COLO668 (cell line): ENCODE data around the gene MICAL1.

Experiments used
- DNase-seq: peaks from one replicate; lab custom pipeline; 2025; ENCODE audit not compliant: unreplicated experiment; lab: John Stamatoyannopoulos, UW

Gene MICAL1

DNA sequence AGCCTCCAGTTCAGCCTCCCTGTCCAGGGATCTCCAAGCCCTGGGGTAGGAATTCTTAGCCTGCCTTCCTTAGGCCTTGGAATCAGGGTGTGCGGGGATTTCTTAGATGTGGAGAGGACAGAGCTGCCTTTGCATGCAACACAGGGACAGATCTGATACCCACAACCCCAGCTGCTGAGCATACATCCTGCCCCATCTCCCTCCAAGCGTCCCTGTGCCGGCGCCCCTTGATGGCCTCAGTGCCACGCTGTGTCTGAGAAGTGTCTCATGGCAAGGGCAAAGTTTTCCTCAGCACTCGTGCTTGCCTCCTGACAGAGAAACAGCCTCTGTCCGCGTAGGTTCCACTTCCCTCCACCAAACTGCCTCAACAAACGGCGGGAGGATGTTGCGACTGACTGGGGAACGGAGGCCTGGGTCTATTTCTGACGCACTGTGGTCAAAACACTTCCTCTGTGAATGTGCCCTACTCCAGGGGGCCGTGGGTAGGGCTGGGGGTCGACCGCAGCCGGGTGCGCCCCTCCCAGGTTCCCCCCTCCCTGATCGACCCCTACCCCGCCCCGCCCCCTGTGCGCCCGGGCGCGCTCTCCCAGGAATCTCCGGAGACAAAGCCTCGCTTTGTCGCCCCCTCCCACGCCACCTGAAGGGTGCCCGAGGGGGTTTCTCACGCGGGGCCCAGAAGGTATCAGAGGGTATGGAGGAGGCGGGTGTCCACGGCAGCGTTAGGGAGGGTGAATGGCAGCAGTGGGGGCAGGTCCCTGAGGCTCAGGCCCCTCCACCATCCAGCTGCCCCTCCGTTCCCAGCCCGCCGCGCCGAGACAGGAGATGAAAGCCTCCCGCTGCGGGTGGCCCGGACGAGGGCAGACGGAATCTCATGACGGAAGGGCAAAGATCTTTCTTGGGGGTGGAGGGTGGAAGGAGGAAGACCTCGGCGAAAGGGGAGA, 806 bp downstream of the MICAL1 start:
- DNase-seq = peak; percentile 36

DNA sequence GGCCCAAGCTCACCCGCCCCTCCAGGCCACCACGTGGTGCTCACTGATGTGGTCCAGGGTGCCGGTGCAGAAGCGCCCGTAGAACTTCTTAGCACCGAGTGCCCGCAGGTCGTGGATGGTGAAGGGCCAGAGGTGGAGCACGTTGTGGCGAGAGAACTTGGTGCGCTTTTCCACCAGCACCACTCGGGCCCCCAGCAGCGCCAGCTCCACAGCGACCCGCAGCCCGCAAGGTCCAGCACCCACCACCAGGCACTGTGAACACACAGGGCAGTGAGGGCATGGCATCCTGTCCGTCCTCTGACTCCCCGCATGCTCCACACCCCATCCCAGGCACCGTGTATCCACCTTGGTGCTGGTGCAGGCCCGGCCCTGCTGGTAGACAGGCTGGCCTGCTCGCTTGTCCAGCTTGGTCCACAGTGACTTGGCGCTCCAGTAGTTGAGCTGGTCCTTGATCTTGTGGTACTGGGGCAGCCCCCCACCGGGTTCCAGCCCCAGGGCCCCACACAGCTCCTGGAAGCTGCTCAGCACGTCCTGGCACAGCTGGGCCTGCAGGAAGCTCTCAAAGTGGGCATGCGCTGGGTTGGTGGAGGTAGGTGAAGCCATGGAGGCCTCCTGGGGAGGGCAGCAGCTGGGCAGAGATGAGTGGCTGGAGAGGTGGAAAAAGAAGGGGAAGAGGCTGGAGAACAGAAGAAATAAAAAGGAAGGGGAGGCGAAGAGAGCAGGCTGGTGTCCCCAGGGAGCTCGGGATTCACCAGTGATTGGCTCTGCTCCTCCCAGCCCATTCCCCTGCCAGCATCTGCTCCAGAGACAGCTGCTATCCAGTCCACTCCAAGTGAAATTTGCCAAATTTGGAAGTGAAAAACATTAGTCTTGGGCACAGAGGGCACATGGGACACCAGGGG, 1.7 kb downstream of the MICAL1 start:
- no peak for DNase-seq

DNA sequence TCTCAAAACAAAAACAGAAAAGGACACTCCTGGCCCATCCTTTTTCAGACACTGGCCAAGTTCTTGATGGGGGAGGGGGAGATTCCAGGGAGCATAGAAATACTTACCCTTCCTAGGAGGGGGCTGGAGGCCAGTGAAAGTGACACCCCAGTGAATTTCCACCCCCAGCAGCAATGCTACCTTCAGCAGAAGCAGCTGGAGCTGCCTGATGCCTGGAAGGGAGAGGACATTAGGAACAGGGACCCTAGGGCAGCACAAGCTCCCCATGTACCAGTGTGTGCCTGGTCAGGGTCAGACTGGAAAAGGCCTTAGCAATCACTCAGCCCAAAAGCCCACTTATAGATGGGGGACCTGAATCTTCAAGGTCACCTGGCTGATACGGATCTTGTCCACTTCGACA, 2.4 kb downstream of the MICAL1 start:
- no peak for DNase-seq

DNA sequence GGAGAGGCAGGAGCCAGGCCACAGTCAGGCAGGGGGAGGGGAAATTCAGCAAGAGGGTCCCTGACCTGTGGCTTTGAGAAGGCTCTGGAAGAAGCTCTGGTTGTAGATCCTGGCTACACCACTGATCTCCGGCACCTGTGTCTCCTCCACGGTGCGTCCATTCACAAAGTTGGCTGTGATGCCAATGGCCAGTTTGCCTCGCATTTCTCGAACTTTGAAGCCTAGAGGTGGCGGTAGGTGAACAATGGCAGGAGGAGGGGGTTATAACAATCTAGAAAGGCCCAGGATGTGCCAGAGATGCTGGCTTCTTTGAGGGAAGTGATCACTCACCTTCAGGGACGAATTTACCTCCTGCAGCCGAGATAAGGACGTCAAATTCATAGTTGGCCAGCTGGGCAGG, 3.4 kb downstream of the MICAL1 start:
- DNase-seq = no peak

DNA sequence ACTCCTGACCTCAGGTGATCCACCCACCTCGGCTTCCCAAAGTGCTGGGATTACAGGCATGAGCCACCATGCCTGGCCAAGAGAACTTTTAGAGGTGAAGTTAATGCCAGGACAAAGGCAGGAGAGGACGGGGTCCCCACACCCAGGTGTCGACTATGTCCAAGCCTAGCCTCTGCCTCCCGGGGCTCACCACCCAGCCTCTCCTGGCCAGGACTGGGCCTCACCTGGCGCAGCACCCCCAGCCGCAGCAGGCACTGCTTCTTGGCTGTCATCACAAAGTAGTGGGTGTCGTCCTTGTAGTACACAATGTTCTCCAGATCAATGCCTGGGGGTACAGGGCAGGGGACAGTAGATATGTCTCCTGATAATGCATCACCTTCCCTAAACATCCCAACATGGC, 4.2 kb downstream of the MICAL1 start:
- DNase-seq = no peak

DNA sequence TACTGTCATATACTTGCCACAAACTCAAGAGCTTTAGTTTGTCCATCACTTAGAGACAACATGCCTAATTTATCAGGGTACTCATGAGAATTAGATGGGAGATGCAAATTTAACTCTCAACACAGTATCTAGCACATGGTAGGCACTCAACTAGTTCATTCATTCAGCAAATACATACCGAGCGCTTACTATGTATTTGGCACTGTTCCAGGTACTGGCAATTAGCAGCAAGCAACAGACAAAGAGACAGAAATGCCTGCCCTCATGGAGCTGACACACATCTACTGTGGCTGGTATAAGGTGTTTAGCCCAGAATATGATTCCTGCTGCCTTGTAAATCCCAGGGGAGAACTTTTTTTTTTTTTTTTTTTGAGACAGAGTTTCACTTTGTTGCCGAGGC, 4.8 kb downstream of the MICAL1 start:
- no peak for DNase-seq

DNA sequence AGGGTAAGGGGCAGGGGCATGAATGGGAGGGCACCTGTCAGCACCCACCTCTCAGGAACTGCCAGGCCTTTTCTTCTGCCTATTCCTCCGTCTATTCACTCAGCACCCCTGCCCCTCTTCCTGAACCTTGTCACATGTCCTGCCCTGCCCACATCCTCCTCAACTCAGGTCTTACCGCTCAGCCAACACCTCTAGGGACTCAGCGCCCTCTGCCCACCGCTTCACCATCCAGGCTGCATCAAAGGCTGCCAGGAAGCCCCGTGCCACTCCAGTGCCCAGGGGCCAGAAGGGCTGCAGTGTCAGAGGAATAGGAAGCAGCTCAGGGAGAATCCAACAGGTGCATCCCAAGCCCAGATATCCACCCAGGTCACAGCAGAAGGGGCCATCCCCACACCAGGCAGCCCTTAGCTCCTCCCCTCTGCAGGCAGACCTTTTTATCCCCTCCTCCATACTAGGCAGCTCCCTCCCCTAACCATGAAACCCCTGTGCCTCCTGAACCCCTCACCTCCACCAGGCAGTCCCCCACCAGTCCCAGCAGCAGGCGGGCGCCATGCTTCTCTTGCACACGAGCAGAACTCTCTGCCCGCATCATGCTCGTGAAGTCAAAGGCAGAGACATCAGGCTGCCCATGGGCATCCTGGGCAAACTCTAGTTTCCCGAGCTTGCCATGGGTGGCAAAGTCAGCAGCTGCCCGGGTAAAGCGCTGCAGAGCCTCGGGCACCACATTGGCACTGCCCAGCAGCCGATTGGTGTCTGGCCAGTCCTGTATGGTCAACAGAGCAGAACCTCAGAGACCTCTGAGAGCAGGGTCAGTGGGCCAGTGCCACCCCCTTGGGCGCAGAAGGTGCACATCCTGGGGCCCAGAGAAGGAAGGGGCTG, 5.5 kb downstream of the MICAL1 start:
- DNase-seq = no peak

DNA sequence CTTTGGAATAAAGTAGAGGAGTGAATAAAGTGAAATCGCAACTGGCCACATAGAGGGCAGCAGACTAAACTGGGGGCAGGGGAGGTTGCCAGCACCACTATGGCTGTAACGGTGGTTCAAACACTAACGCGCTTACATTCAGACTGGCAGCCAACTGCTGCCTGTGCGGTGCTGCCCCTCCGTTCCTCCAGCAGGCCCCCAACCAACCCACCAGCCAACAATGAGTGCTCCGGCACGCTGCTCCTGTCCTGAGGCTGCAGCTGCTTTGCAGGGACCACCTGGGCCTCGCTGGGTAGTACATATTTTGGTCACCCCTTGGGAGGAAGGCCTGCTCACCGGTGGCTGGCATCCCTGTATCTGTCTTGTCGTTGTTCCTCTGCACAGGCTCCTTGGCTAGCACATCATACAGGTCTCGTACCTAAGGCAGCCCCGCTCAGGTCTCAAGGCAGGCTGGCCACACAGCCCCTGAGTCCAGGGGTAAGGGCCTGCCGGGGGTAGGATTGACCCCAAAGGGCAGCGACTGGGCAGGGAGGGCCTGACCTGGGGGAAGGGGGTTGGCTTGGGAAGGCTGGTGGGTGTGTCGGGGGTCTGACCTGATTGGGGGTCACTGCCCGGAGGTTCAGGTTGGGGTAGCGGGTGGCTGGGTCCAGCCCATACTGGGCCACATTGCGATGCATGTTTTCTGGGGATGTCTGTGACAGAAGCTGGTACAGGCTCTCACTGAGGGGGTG, 6.3 kb downstream of the MICAL1 start:
- no peak for DNase-seq

DNA sequence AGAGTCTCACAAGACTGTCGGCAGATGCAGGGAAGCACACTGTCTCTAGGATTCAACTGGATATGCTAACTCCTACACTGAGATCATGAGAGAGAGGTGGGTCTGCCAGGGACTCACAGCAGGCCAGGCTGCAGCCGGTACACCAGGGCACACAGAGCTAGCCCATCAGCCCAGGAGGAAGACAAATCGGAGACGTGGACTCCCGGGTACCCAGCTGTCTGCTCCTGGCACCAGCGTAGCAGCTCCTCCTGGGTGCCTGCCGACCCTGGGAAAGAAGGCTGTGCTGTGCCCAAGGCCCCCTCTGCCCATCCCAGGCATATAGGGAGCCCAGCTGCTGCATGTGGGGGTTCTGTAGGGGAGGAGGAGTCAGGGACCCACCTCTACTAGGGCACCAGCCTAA, 7.0 kb downstream of the MICAL1 start:
- no peak for DNase-seq

DNA sequence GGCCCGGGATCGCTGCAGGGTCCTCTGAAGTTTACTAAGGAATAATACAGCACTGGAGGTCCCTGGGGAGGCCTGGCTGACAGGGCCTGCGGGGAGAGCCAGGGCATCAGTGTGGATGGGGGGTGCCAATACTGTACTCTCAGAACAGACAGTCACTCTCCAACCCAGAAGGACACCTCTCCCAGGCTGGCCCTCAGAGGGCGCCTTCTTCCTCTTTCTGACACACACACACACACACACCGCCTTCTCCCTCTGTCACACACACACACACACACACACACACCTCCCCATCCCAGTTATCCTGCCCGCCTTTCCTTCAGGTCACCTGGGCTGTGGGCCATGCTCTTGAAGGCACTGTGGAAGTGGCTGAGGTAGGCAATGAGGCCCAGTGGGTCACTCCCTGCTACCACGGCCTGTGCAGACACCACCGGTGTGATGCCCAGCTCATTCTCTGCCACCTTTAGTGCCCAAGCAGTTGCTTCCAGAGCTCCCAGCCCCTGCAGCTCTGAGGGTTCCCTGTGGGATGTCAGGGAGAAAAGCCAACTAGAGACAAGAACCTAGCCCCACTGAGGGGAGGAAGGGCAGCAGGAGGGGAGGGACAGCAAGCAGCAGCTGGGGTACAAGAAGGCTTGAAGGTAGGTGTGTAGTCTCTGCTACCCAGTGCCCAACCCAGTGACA, 7.6 kb downstream of the MICAL1 start:
- DNase-seq = no peak

DNA sequence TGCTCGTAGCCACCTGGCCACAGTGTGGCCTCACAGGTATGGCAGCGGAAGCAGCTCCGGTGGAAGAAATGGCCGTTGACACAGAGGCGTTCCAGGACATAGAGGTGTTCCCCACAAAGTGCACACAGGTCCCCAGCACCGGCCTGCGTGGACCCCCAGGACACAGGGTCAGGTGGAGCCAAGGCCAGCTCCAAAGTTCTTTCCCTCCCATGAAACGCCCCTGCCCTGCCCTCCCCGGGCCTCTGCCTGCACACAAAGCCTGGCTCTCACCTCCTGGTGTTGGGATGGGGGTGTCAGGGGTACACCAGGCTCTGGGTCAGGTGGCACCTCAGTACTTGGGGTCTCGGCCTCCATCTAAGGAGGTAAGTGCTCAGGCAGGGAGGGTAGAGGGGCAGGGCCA, 8.5 kb downstream of the MICAL1 start:
- no peak for DNase-seq

DNA sequence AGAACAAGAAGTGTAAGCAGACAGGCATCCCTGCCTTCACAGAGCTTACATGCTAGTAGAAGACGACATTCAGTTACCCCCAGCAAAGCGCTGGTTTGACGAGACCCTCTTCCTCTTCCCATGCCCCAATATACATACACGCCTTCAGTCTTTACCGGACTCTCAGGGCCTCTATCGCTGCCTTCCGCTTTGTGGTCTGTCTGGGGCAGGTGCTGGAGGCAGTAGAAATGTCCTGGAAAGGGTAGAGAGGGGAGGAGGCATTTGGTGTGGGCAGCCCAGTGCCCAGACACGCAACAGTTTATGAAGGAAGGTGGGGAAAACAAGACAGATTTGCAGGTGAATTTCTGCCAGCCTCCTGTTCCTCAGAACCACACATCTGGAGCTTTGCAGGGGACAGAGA, 9.0 kb downstream of the MICAL1 start:
- no peak for DNase-seq

DNA sequence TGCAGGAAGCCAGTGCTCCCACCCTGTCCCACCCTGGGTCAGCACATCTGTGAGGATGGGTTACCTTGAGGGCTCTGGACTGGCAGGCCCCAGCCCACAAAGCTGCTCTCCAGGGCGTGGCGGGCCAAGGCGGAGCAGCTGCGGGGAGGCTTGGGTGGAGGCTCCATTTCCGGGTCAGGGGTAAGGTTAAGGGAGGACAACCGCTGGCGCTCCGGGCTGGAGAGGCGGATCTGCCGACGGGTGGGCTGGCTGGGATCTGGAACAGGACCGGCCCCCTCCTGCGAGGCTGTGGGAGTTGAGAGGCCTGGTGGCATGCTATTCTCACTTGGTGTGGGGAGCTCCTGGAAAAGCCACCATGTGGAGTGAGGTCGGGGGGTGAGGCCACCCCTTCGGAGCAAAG, 9.5 kb downstream of the MICAL1 start:
- DNase-seq = no peak

DNA sequence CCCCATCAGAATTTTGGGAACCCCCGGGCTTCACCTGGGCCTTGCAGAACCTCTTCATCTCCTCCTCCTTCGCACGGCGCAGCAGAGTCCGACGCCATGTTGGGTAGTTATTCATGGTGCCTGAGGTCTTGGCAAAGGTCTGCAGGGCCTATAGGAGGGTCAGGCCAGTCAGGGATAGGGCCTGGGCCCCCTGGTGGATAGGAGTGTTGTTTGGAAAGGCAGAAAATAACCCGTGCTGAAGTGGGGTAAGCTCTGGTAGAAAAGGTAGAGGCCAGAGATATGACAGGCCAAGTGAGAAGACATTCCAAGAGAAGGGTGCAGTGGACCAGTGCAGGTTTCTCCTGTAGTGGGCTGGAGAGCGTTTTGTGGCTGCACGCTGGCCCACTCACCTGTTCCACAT, 10.2 kb downstream of the MICAL1 start:
- no peak for DNase-seq

DNA sequence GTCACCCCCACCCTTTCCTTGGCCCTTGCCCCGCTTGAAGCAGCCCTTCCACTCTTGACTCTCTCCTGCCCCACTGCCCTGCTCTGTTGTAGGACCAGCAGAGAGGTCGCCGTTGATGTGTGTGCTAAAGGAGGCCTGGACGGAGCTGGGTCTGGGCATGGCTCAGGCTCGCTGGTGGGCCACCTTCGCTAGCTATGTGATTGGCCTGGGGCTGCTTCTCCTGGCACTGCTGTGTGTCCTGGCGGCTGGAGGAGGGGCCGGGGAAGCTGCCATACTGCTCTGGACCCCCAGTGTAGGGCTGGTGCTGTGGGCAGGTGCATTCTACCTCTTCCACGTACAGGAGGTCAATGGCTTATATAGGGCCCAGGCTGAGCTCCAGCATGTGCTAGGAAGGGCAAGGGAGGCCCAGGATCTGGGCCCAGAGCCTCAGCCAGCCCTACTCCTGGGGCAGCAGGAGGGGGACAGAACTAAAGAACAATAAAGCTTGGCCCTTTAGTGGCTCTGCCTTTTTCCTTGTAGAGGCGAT, 12.1 kb downstream of the MICAL1 start:
- DNase-seq = no peak

DNA sequence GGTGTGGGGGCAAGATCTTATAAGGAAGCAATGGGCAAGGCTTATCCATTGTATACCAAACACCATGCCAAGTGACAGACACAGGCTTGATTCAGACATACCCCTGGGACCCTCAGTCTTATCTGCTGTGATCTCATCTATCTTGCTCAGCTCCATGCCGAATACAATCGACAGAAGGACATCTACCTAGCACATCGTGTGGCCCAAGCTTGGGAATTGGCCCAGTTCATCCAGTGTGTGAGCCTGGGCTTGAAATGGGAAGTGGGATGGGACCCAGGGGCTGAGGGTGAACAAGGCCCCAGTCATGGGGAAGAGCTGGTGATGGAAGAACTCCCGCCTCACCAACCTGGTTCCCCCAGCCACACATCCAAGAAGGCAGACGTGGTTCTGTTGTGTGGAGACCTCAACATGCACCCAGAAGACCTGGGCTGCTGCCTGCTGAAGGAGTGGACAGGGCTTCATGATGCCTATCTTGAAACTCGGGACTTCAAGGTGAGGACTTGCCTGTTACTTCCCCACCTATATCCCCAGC, 13.1 kb downstream of the MICAL1 start:
- DNase-seq = no peak

DNA sequence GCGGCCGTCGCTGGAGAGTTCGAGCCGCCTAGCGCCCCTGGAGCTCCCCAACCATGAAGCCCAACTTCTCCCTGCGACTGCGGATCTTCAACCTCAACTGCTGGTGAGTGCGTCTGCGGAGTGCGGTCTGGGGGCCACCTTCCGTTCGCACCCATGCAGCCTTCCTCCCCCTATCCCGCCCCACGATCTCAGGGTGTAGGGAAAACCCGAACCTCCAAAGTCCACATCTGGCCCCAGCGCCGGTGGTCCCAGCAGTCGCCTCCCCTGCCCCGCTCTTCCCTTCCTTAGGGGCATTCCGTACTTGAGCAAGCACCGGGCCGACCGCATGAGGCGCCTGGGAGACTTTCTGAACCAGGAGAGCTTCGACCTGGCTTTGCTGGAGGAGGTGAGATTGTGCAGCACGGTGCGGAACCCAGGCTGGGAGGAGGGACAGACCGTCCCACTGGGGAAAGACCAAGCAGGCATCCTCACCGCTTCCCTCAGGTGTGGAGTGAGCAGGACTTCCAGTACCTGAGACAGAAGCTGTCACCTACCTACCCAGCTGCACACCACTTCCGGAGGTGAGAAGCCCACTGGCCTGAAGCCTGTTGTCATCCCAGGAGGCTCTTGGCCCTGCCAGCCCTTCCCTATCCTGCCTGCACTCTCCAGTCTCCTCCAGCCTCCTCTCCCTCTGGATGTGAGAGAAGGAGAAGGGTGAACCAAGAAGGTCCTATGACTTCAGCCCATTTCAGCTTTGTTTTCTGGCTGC, 14.3 kb downstream of the MICAL1 start:
- DNase-seq = peak; percentile 41

DNA sequence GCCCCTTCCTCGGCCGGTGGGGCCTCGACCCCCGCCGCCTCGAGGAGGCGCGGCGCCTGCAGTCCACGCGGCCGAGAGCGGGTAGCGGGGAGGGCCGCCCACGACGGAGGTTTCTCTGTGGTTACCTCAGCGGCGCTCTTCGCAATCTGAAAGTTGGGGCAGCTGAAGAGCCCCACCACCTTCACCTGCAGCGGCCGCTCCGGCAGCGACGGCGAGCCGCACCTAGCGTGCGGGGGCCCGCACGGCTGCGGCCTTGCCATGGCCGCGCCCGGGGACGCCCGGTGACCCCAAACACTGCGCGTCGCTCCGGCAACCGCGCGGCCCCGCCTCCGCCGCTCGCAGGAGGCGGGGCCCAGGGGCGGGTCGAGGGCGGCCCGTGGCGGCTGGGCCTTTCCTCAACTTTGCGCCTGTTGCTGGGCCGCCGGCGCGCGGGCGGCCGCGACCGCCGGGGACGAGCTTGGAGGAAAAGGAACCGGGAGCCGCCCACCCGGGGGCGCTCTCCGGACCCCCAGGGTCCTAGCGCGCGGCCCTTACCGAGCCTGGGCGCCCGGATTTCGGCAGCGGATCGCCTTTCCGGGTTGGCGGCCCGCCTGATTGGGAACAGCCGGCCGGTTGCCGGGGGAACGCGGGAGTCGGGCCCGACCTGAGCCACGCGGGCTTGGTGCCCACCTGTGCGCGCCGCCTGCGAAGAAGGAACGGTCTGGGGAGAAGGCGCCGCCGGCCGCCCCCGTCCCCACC, 15.1 kb downstream of the MICAL1 start, which contains the start of the genes PPIL6 and SMPD2:
PPIL6 (minus strand) TSS at position 298 of the 738 bp plus-strand sequence; CDS start at position 260, 38 bp downstream.
SMPD2 (plus strand) TSS at position 394 of the 738 bp plus-strand sequence. CDS start 398 bp downstream, outside the sequence.
- DNase-seq = peak; percentile 83
